GM21737 (cell line): Measurements from ENCODE around the gene PDIA4.
"Not testable (repeated sequence)": the region's sequence is repeated elsewhere in the genome, so short reads cannot be mapped to it uniquely, and the experiment has no call there.

Source experiments
- ATAC-seq: cut with Tn5 transposase; IDR thresholded peaks from one replicate; pipeline ENCODE4 v1.9.1; 2021; ENCODE audit warnings: mild to moderate bottlenecking, moderate library complexity; ENCODE audit not compliant: unreplicated experiment

PDIA4 gene, protein sequence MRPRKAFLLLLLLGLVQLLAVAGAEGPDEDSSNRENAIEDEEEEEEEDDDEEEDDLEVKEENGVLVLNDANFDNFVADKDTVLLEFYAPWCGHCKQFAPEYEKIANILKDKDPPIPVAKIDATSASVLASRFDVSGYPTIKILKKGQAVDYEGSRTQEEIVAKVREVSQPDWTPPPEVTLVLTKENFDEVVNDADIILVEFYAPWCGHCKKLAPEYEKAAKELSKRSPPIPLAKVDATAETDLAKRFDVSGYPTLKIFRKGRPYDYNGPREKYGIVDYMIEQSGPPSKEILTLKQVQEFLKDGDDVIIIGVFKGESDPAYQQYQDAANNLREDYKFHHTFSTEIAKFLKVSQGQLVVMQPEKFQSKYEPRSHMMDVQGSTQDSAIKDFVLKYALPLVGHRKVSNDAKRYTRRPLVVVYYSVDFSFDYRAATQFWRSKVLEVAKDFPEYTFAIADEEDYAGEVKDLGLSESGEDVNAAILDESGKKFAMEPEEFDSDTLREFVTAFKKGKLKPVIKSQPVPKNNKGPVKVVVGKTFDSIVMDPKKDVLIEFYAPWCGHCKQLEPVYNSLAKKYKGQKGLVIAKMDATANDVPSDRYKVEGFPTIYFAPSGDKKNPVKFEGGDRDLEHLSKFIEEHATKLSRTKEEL

DNA sequence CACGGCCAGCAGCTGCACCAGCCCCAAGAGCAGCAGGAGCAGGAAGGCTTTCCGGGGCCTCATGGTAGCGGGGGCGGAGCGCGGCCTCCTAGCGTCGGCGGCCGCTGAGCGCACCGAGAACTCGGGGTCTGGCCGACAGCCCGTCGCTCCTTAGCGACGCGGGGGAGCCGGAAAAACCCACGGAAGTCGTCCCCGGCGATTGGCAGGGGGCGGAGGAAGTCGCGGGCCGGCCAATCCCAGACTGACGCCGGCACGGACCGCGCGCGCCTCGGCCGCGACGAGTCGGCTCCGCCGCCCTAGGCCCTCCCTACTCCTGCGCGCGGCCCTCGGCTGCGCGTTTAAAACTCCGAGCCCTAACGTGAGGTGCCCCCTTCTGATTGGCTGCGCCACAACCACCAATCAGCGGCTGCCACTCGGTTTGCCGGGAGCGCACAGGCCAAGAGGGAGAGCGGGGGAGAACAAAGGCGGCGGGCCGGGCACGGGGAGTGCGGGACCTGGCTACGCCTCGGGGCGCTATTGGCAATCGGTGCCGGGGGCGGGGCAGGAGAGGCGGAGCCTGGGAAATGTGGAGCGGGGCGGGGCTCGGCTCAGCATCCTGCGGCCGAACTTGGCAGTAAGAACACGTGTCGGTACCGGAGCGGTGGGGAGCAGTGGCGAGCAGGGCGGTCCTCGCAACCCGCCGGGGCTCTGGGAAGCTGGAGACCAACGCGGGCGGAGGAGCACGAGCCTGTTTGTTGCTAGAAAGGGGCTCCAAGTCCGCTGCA is at the start of gene PDIA4:
Gene PDIA4 (minus strand): TSS at position 160 of the 764 bp plus-strand sequence. CDS start 97 bp downstream, at position 63.
- ATAC-seq: peak; percentile 91

DNA sequence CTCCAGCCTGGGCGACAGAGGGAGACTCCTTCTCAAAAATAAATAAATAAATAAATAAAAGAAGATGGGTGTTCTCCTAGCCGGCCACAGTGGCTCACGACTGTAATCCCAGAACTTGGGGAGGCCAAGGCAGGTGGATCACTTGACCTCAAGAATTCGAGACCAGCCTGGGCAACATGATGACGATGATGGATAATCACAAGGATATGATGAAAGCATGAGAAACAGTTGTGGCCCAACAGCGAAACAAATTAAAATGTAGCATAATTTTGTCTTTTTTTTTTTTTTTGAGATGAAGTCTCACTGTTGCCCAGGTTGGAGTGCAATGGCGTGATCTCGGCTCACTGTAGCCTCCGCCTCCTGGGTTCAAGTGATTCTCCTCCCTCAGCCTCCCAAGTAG is 49.3 kb upstream of the PDIA4 start:
- no peak for ATAC-seq

DNA sequence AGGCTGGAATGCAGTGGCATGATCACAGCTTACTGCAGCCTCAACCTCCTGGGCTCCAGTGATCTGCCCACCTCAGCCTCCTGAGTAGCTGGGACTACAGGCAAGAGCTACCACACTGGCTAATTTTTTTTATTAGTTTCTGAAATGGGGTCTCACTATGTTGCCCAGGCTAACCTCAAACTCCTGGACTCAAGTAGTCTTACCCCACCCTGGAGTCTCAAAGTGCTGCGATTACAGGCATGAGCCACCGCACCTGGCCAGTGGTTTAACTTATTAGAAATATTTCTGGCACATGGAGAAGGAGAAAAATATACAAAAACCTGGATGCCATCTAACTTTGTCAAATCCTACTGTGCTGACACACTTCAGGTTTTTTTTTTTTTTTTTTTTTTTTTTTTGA is 47.0 kb upstream of the PDIA4 start:
- no peak for ATAC-seq

GRCh38 chr7:149074116-149074885 is 46.0 kb upstream of the PDIA4 start:
- no peak for ATAC-seq

- ATAC-seq: no peak
Observed at GRCh38 chr7:149072438-149072775, 44.1 kb upstream of the PDIA4 start.

GRCh38 chr7:149071641-149072437 is 43.5 kb upstream of the PDIA4 start:
- no peak for ATAC-seq

DNA sequence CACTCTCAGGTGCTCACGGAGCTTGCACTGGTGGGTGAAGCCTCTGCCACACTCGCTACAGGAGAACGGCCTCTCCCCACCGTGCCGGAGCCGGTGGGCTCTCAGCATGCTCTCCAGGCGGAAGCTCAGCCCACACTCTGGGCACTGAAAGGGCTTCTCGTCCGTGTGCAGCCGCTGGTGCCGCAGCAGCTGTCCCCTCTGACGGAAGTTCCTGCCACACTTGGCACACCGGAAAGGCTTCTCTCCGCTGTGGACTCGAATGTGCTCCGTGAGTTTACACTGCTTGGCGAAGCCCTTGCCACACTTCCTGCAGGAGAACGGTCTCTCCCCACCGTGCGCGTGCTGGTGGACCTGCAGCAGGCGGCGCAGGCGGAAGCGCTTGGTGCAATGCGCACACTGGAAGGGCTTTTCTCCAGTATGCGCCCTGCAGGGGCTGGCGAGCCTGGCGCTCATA is 42.9 kb upstream of the PDIA4 start:
- ATAC-seq: no peak

GRCh38 chr7:149070372-149071125 is 42.2 kb upstream of the PDIA4 start:
- ATAC-seq: no peak

DNA sequence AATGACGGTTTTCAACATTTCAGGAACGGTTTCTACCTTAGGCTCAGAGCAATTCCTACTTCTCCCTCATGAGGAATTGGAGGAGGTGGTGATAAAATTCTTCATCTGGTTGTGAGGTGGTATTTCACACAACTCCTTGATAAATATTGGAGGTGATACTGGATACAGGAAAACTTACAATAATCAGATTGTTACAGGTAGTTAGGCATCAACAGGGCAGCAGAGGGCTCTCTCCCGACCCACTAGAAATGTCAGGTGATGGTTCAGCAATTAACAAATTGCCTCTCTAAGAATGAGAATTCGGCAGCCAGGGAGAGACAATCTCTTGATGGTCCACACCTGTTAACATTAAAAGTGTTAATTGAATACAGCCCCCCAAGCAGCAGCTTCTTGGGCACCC is 39.6 kb upstream of the PDIA4 start:
- ATAC-seq: no peak

DNA sequence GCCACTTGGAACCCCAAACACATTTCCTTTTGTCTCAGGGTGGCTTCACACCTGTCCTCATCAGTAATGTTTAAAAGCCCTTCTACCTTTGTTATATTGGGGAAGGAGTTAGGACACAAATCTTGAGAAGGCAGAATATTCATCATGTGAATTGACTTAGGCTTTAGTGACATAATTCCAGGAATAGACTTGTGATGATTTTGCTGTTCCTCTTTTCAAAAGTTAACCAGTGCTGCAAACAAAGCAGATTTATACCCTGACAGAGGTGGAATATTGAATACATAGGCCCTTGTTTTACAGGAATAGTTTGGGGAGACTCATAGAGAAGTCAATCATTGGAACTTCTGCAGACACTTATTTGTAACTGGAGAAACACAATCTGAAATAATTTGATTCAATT is 35.2 kb upstream of the PDIA4 start:
- ATAC-seq: no peak

- ATAC-seq: not testable (repeated sequence)
Observed at GRCh38 chr7:149062217-149062899, 34.1 kb upstream of the PDIA4 start.

- no peak for ATAC-seq
Observed at GRCh38 chr7:149060156-149060555, 31.9 kb upstream of the PDIA4 start.

- ATAC-seq: no peak
Observed at GRCh38 chr7:149053885-149054284, 25.6 kb upstream of the PDIA4 start.

- ATAC-seq: no peak
Observed at GRCh38 chr7:149053384-149053783, 25.1 kb upstream of the PDIA4 start.

DNA sequence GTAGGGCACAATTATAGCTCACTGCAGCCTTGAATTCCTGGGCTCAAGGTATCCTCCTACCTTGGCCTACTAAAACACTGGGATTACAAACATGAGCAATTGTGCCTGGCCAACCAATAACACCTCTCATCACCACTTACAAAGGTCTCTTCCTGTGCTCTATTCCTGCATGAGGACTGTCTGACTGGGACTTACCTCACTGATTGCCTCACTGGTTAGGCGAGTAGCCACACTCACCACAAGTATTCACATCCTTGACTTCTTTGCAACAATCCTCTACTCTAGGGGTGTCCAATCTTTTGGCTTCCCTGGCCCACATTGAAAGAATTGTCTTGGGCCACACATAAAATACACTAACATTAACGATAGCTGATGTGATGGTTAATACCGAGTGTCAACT is 22.6 kb upstream of the PDIA4 start:
- no peak for ATAC-seq

DNA sequence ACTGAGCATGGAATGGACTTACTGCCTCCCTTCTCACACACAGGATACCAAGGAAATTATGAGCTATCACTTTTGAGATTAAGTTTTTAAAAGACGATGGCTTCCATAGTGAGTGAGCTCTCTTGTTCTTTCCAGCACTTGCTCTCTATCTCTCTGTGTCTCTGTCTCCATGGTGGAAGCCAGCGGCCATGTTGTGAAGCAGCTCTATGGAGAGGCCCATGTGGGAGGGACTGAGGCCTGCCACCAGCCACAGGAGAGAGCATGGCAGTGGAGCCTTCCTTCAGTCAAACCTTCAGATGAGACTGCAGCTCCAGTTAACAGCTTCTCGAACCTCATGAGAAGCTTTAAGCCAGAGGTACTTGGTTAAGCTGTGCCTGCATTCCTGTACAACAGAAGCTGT is 20.5 kb upstream of the PDIA4 start:
- ATAC-seq: no peak

GRCh38 chr7:149046416-149046815 is 18.1 kb upstream of the PDIA4 start:
- no peak for ATAC-seq

GRCh38 chr7:149043936-149044335 is 15.6 kb upstream of the PDIA4 start:
- no peak for ATAC-seq

GRCh38 chr7:149041350-149041749 is 13.0 kb upstream of the PDIA4 start:
- ATAC-seq: no peak
